NT2/D1 (cell line): ENCODE measurements around the gene C16orf96.

ENCODE experiments used
- YY1 ChIP-seq: IDR thresholded peaks from 2 replicates; pipeline ENCODE4 v1.6.1; 2011; ENCODE audit not compliant: insufficient read length, insufficient read depth
- ZNF274 ChIP-seq: IDR thresholded peaks from 2 replicates; pipeline ENCODE4 v1.6.1; 2011; ENCODE audit warnings: mild to moderate bottlenecking, low read depth, low read length

- no peak for TF ChIP-seq ZNF274
- no peak for TF ChIP-seq YY1
Measured at GRCh38 chr16:4509420-4509819, 46.7 kb upstream of the C16orf96 start.
